HEK293 (cell line): ENCODE measurements around the gene PTPRN2.

ENCODE experiments used
- CTCF ChIA-PET: fragments of 350-600 bp; formaldehyde crosslinking; extraction: SDS; loops from one replicate; lab custom pipeline; 2021; ENCODE audit warnings: antibody characterized with exemption; lab: Yijun Ruan, JAX
- POLR2A ChIA-PET: fragments of 300-600 bp; formaldehyde crosslinking; extraction: SDS; loops from one replicate; lab custom pipeline; 2020; ENCODE audit warnings: antibody characterized with exemption, inconsistent platforms; lab: Yijun Ruan, JAX
- H3K27ac ChIP-seq: fragments of 200-500 bp; sonication (Bioruptor generic); 2 replicates; pipeline ENCODE4 v1.5.1; 2014; ENCODE audit warnings: low read depth, low read length, control low read depth, inconsistent platforms; ENCODE audit errors: extremely low read depth
- H3K36me3 ChIP-seq, 2 experiments: fragments of 200-500 bp in 1 of 2; sonication (Bioruptor generic) in 1 of 2; 1 replicate in 1 of 2; 2 replicates in 1 of 2; pipeline ENCODE4 v1.5.1; 2014 to 2017; ENCODE audit warnings: inconsistent platforms in 2 of 2, low read length in 2 of 2; ENCODE audit not compliant: control insufficient read depth in 2 of 2, insufficient read depth in 1 of 2
- H3K4me1 ChIP-seq: fragments of 200-500 bp; sonication (Bioruptor generic); 2 replicates; pipeline ENCODE4 v1.5.1; 2014; ENCODE audit warnings: mild to moderate bottlenecking, low read length, inconsistent platforms; ENCODE audit not compliant: control insufficient read depth, insufficient read depth
- H3K4me3 ChIP-seq: 2 replicates; pipeline ENCODE4 v1.5.1; 2011; ENCODE audit warnings: low read depth, mild to moderate bottlenecking, control low read depth, low read length, moderate library complexity
- H3K9me3 ChIP-seq: fragments of 200-500 bp; sonication (Bioruptor generic); 2 replicates; pipeline ENCODE4 v1.5.1; 2014; ENCODE audit warnings: low read depth, low read length, inconsistent platforms; ENCODE audit not compliant: control insufficient read depth, insufficient read depth
- BCL11B ChIP-seq: fragments of 450-650 bp; formaldehyde crosslinking; IDR thresholded peaks from 2 replicates; pipeline ENCODE4 v1.5.1; 2016; ENCODE audit warnings: low read depth, missing biosample characterization, missing genetic modification characterization
- GLIS1 ChIP-seq: fragments of 450-650 bp; formaldehyde crosslinking; IDR thresholded peaks from 2 replicates; pipeline ENCODE4 v1.5.1; 2016; ENCODE audit warnings: missing biosample characterization, missing genetic modification characterization
- HOXC10 ChIP-seq: sonication (generic); formaldehyde crosslinking; IDR thresholded peaks from 2 replicates; pipeline ENCODE4 v1.8.1; 2023; ENCODE audit warnings: mild to moderate bottlenecking, missing genetic modification reagents
- KLF16 ChIP-seq: fragments of 450-650 bp; formaldehyde crosslinking; IDR thresholded peaks from 2 replicates; pipeline ENCODE4 v1.5.1; 2017; ENCODE audit warnings: missing biosample characterization, missing genetic modification characterization
- KLF7 ChIP-seq: fragments of 450-650 bp; formaldehyde crosslinking; IDR thresholded peaks from 2 replicates; pipeline ENCODE4 v1.5.1; 2016; ENCODE audit warnings: missing biosample characterization, missing genetic modification characterization, borderline replicate concordance
- MYNN ChIP-seq: fragments of 450-650 bp; formaldehyde crosslinking; IDR thresholded peaks from 2 replicates; pipeline ENCODE4 v1.5.1; 2016; ENCODE audit warnings: missing biosample characterization, missing genetic modification characterization, borderline replicate concordance
- PRDM6 ChIP-seq: fragments of 450-650 bp; formaldehyde crosslinking; IDR thresholded peaks from 2 replicates; pipeline ENCODE4 v1.5.1; 2017; ENCODE audit warnings: missing biosample characterization, missing genetic modification characterization
- SCRT2 ChIP-seq: fragments of 450-650 bp; formaldehyde crosslinking; IDR thresholded peaks from 2 replicates; pipeline ENCODE4 v1.5.1; 2016; ENCODE audit warnings: missing biosample characterization, missing genetic modification characterization
- SP7 ChIP-seq: fragments of 450-650 bp; formaldehyde crosslinking; IDR thresholded peaks from 2 replicates; pipeline ENCODE4 v1.5.1; 2016; ENCODE audit warnings: missing biosample characterization, missing genetic modification characterization
- TCF7L2 ChIP-seq: IDR thresholded peaks from 2 replicates; pipeline ENCODE4 v1.6.1; 2011; ENCODE audit warnings: low read depth, mild to moderate bottlenecking, inconsistent platforms, low read length, moderate library complexity, borderline replicate concordance
- ZBTB10 ChIP-seq: fragments of 450-650 bp; formaldehyde crosslinking; IDR thresholded peaks from 2 replicates; pipeline ENCODE4 v1.5.1; 2016; ENCODE audit warnings: missing biosample characterization, missing genetic modification characterization
- ZBTB49 ChIP-seq: fragments of 450-650 bp; formaldehyde crosslinking; IDR thresholded peaks from 2 replicates; pipeline ENCODE4 v1.5.1; 2016; ENCODE audit warnings: missing biosample characterization, missing genetic modification characterization, low read depth
- ZNF112 ChIP-seq: fragments of 450-650 bp; formaldehyde crosslinking; IDR thresholded peaks from 2 replicates; pipeline ENCODE4 v1.5.0; 2017; ENCODE audit warnings: missing biosample characterization, missing genetic modification characterization
- ZNF157 ChIP-seq: fragments of 450-650 bp; formaldehyde crosslinking; IDR thresholded peaks from 2 replicates; pipeline ENCODE4 v1.5.1; 2016; ENCODE audit warnings: missing biosample characterization, missing genetic modification characterization
- ZNF37A ChIP-seq: fragments of 450-650 bp; IDR thresholded peaks from 2 replicates; pipeline ENCODE4 v1.5.1; 2018; ENCODE audit warnings: missing biosample characterization, missing genetic modification characterization
- ZNF449 ChIP-seq: fragments of 450-650 bp; formaldehyde crosslinking; IDR thresholded peaks from 2 replicates; pipeline ENCODE4 v1.5.1; 2017; ENCODE audit warnings: missing biosample characterization, mild to moderate bottlenecking, missing genetic modification characterization, moderate library complexity
- ZNF48 ChIP-seq: fragments of 450-650 bp; formaldehyde crosslinking; IDR thresholded peaks from 2 replicates; pipeline ENCODE4 v1.5.1; 2016; ENCODE audit warnings: missing biosample characterization, missing genetic modification characterization
- ZNF544 ChIP-seq: fragments of 450-650 bp; formaldehyde crosslinking; IDR thresholded peaks from 2 replicates; pipeline ENCODE4 v1.5.0; 2017; ENCODE audit warnings: missing biosample characterization, missing genetic modification characterization
- ZNF561 ChIP-seq: fragments of 450-650 bp; IDR thresholded peaks from 2 replicates; pipeline ENCODE4 v1.5.1; 2018; ENCODE audit warnings: missing biosample characterization, missing genetic modification characterization, borderline replicate concordance
- ZNF701 ChIP-seq: fragments of 450-650 bp; formaldehyde crosslinking; IDR thresholded peaks from 2 replicates; pipeline ENCODE4 v1.5.1; 2016; ENCODE audit warnings: missing biosample characterization, missing genetic modification characterization
- ZNF830 ChIP-seq: fragments of 450-650 bp; IDR thresholded peaks from 2 replicates; pipeline ENCODE4 v1.5.0; 2018; ENCODE audit warnings: missing biosample characterization, missing genetic modification characterization, low read depth, mild to moderate bottlenecking, moderate library complexity
- ZNF837 ChIP-seq: fragments of 450-650 bp; formaldehyde crosslinking; IDR thresholded peaks from 2 replicates; pipeline ENCODE4 v1.5.1; 2016; ENCODE audit warnings: missing biosample characterization, missing genetic modification characterization
- ZNF843 ChIP-seq: fragments of 450-650 bp; formaldehyde crosslinking; IDR thresholded peaks from 2 replicates; pipeline ENCODE4 v1.5.1; 2016; ENCODE audit warnings: missing biosample characterization, missing genetic modification characterization

PTPRN2 gene

GRCh38 chr7:157877298-157878090 is 710.1 kb downstream of the PTPRN2 start:
- Histone ChIP-seq H3K4me1 (no peaks in the 10 kb centered on the region), H3K4me3 (no peak overlapping the region), H3K9me3 (no peaks in the 10 kb centered on the region), H3K36me3 (no peaks in the 10 kb centered on the region), H3K27ac (no peak overlapping the region)
- POLR2A ChIA-PET = no interaction called here
- CTCF ChIA-PET = no interaction called here
- no peak for TF ChIP-seq ZBTB49 (tag by site-specific recombination)
- TF ChIP-seq BCL11B = no peak
- no peak for TF ChIP-seq ZNF544
- TF ChIP-seq ZNF157 (tag by site-specific recombination) = no peak
- TF ChIP-seq ZNF830 (tag by site-specific recombination) = no peak
- TF ChIP-seq HOXC10 (CRISPR knock-in tag) = no peak
- no peak for TF ChIP-seq KLF16 (tag by site-specific recombination)
- no peak for TF ChIP-seq ZNF37A (tag by site-specific recombination)

- Histone ChIP-seq H3K36me3 (no peaks in the 10 kb centered on the region), H3K4me1 (no peaks in the 10 kb centered on the region), H3K9me3 (no peaks in the 10 kb centered on the region), H3K27ac (no peak overlapping the region), H3K4me3 (no peak overlapping the region)
- ChIA-PET POLR2A (no interaction called here), CTCF (no interaction called here)
- TF ChIP-seq ZNF449 (tag by site-specific recombination) (no peak), TCF7L2 (no peak), ZNF837 (tag by site-specific recombination) (no peak), SCRT2 (tag by site-specific recombination) (no peak), PRDM6 (tag by site-specific recombination) (no peak), KLF7 (no peak), ZNF561 (tag by site-specific recombination) (no peak), SP7 (tag by site-specific recombination) (no peak), ZNF112 (tag by site-specific recombination) (no peak), ZNF843 (tag by site-specific recombination) (no peak), ZNF48 (tag by site-specific recombination) (no peak), GLIS1 (tag by site-specific recombination) (no peak), ZNF701 (no peak), ZBTB10 (tag by site-specific recombination) (no peak), MYNN (tag by site-specific recombination) (no peak), ZBTB49 (tag by site-specific recombination) (no peak)
Measured at GRCh38 chr7:157876469-157877285, 710.9 kb downstream of the PTPRN2 start.
